Measurements from ENCODE around the gene DMTF1. TPM values are rescaled to one million over a fixed set of nuclear protein-coding genes. Genes with fewer than 3 reads are reported as not detected.

Gene DMTF1
- total RNA-seq, 1 experiment from 2014 or later = 90.5 TPM

DNA sequence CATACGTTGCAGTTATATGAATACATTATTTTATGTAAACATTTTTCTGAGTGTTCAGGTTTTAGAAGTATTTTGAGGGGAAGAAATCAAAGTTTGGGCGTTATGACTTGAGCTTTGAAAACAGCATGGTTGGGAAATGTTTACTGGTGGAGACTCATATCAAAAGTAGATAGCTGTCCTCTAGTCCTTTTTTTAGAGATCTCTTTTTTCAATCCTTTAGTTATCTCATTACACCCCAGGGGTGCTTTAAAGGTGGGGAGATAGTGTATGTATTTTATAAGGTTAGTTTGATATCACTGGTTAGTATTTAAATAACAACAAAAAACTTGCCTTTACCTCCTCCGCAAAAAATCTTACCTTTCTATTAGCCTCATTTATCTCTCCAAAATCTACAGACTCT, 2.3 kb downstream of the DMTF1 start:
- H3K27ac ChIP-seq (ENCODE audit: low read depth, low read length, poor library complexity, severe bottlenecking) = no peak overlapping the region
- H3K4me3 ChIP-seq (ENCODE audit: low read depth, low read length, poor library complexity, severe bottlenecking) = peak overlapping the region; percentile 89
- intact Hi-C loops (cut with micrococcal nuclease; ENCODE audit: unreplicated experiment) = loop anchor here (5.0 kb wide), 1 partner anchor 83 kb away; no protein-coding TSS in a partner anchor
- BruUV-seq (replicated peaks) = no TSS peak
- H3K9me3 ChIP-seq (ENCODE audit: low read depth, low read length, poor library complexity, severe bottlenecking) = no peaks in the 10 kb centered on the region
- POLR2A ChIA-PET (ENCODE audit: low non-redundant PET) = no interaction called here
- H3K27me3 ChIP-seq (replicated peaks; ENCODE audit: insufficient read depth, low read depth, low read length, poor library complexity) = no peaks in the 10 kb centered on the region
- peaks cover 11% of the 10 kb centered on the region for H3K36me3 ChIP-seq (ENCODE audit: insufficient read depth, low read length, poor library complexity, severe bottlenecking)
- CTCF ChIA-PET = interaction anchor here (0.6 kb wide), 1 partner anchor 21 kb away, joined by 4 read pairs; no protein-coding TSS in a partner anchor
- TF ChIP-seq EZH2 (IDR thresholded peaks at IDR 0.05; ENCODE audit: borderline replicate concordance, low read depth, low read length, poor library complexity, severe bottlenecking) = no peak
- TF ChIP-seq, protein P1, sequence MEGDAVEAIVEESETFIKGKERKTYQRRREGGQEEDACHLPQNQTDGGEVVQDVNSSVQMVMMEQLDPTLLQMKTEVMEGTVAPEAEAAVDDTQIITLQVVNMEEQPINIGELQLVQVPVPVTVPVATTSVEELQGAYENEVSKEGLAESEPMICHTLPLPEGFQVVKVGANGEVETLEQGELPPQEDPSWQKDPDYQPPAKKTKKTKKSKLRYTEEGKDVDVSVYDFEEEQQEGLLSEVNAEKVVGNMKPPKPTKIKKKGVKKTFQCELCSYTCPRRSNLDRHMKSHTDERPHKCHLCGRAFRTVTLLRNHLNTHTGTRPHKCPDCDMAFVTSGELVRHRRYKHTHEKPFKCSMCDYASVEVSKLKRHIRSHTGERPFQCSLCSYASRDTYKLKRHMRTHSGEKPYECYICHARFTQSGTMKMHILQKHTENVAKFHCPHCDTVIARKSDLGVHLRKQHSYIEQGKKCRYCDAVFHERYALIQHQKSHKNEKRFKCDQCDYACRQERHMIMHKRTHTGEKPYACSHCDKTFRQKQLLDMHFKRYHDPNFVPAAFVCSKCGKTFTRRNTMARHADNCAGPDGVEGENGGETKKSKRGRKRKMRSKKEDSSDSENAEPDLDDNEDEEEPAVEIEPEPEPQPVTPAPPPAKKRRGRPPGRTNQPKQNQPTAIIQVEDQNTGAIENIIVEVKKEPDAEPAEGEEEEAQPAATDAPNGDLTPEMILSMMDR (conservative IDR thresholded peaks at IDR 0.05; ENCODE audit: low read depth, low read length) = no peak
- H3K4me1 ChIP-seq (ENCODE audit: insufficient read depth, low read length, poor library complexity, severe bottlenecking) = peaks cover 11% of the 10 kb centered on the region
- no peak for DNase-seq (ENCODE audit: low spot score)

DNA sequence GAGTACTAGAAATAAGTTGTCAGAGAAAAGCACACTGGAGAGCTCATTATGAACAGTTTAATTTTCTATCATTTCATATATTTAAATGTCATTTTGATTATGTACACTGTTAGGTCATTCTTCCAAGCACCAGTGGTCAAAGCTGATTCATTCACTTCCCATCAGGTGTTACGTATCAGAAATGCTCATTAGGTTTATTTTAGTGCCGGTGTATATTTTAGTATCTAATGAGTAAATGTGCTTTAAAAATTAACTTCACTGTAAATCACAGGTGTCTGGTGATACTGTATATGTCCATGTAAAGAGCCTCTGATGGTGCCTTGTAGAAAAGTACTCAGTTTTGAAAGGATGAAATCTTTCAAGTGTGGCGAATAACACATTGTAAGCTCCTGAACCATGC, 3.5 kb downstream of the DMTF1 start:
- no peak overlapping the region for H3K27ac ChIP-seq (ENCODE audit: low read depth, low read length, poor library complexity, severe bottlenecking)
- H3K4me1 ChIP-seq (ENCODE audit: insufficient read depth, low read length, poor library complexity, severe bottlenecking) = peaks cover 11% of the 10 kb centered on the region
- no TSS peak for BruUV-seq (replicated peaks)
- no peak overlapping the region for H3K4me3 ChIP-seq (ENCODE audit: low read depth, low read length, poor library complexity, severe bottlenecking)
- POLR2A ChIA-PET (ENCODE audit: low non-redundant PET) = no interaction called here
- H3K27me3 ChIP-seq (replicated peaks; ENCODE audit: insufficient read depth, low read depth, low read length, poor library complexity) = no peaks in the 10 kb centered on the region
- no peak for DNase-seq (ENCODE audit: low spot score)
- H3K36me3 ChIP-seq (ENCODE audit: insufficient read depth, low read length, poor library complexity, severe bottlenecking) = peaks cover 11% of the 10 kb centered on the region
- no peaks in the 10 kb centered on the region for H3K9me3 ChIP-seq (ENCODE audit: low read depth, low read length, poor library complexity, severe bottlenecking)
- CTCF ChIA-PET = no interaction called here
- intact Hi-C loops (cut with micrococcal nuclease; ENCODE audit: unreplicated experiment) = no loop called here
- no peak for TF ChIP-seq EZH2 (IDR thresholded peaks at IDR 0.05; ENCODE audit: borderline replicate concordance, low read depth, low read length, poor library complexity, severe bottlenecking)
- TF ChIP-seq, protein P1 (conservative IDR thresholded peaks at IDR 0.05; ENCODE audit: low read depth, low read length) = no peak

DNA sequence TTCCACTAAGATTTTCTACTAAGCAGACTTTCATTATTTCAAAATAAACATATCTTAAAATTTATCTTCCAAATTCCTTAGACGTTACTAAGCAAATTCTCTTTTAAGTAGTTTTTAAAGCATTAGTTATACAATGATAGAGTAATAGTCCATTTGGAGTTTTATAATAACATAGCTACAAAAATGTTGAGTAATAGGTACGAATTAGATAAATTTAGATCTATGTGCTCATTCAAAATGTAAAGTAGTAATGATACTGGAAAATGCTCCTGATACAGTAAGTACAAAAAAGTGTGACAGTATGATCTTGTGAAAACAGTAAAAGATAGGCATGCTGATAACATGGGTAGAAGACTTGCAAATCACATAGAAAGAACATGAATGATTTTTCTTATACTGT, 4.5 kb downstream of the DMTF1 start:
- no peaks in the 10 kb centered on the region for H3K27me3 ChIP-seq (replicated peaks; ENCODE audit: insufficient read depth, low read depth, low read length, poor library complexity)
- peaks cover 11% of the 10 kb centered on the region for H3K36me3 ChIP-seq (ENCODE audit: insufficient read depth, low read length, poor library complexity, severe bottlenecking)
- no peak overlapping the region for H3K4me3 ChIP-seq (ENCODE audit: low read depth, low read length, poor library complexity, severe bottlenecking)
- intact Hi-C loops (cut with micrococcal nuclease; ENCODE audit: unreplicated experiment) = no loop called here
- BruUV-seq (replicated peaks) = no TSS peak
- H3K4me1 ChIP-seq (ENCODE audit: insufficient read depth, low read length, poor library complexity, severe bottlenecking) = peaks cover 11% of the 10 kb centered on the region
- no peaks in the 10 kb centered on the region for H3K9me3 ChIP-seq (ENCODE audit: low read depth, low read length, poor library complexity, severe bottlenecking)
- no peak overlapping the region for H3K27ac ChIP-seq (ENCODE audit: low read depth, low read length, poor library complexity, severe bottlenecking)
- DNase-seq (ENCODE audit: low spot score) = no peak
- TF ChIP-seq, protein P1 (conservative IDR thresholded peaks at IDR 0.05; ENCODE audit: low read depth, low read length) = no peak
- no peak for TF ChIP-seq EZH2 (IDR thresholded peaks at IDR 0.05; ENCODE audit: borderline replicate concordance, low read depth, low read length, poor library complexity, severe bottlenecking)
- CTCF ChIA-PET = no interaction called here
- POLR2A ChIA-PET (ENCODE audit: low non-redundant PET) = no interaction called here
